Progenitor cell of endocrine pancreas (in vitro differentiated cells): Measurements from ENCODE around the gene TMEM92. TPM values are rescaled to one million over a fixed set of nuclear protein-coding genes. Genes with fewer than 3 reads are reported as not detected.
"Not testable (repeated sequence)": the region's sequence is repeated elsewhere in the genome, so short reads cannot be mapped to it uniquely, and the experiment has no call there.

Experiments used
- DNase-seq: peaks from one replicate; pipeline ENCODE4 v3.0.0; 2021; ENCODE audit warnings: low spot score; ENCODE audit not compliant: unreplicated experiment
- H3K27ac Mint-ChIP-seq: 2 replicates; pipeline ENCODE4 v1.8.0; 2021; ENCODE audit warnings: mild to moderate bottlenecking, moderate library complexity, mixed read lengths
- H3K27me3 Mint-ChIP-seq: 2 replicates; pipeline ENCODE4 v1.8.0; 2021; ENCODE audit warnings: mixed read lengths
- H3K36me3 Mint-ChIP-seq: 2 replicates; pipeline ENCODE4 v1.8.0; 2022; ENCODE audit warnings: mixed read lengths; ENCODE audit not compliant: insufficient read depth
- H3K4me1 Mint-ChIP-seq: 2 replicates; pipeline ENCODE4 v1.8.0; 2021; ENCODE audit warnings: low read depth, mixed read lengths
- H3K4me3 Mint-ChIP-seq: 2 replicates; pipeline ENCODE4 v1.8.0; 2021; ENCODE audit warnings: low read depth, mild to moderate bottlenecking, moderate library complexity, mixed read lengths
- H3K9me3 Mint-ChIP-seq: 2 replicates; pipeline ENCODE4 v1.8.0; 2021; ENCODE audit warnings: low read depth, mixed read lengths
- CTCF ChIP-seq: fragments of 200-600 bp; sonication (generic); IDR thresholded peaks from one replicate; pipeline ENCODE4 v1.5.0; 2021; ENCODE audit warnings: antibody characterized with exemption, mild to moderate bottlenecking; ENCODE audit not compliant: unreplicated experiment
- total RNA-seq: library from RNA; stranded (reverse); gene quantifications from 2 replicates; pipeline ENCODE4 v1.2.1, GENCODE V29; 2021

TMEM92 gene
- total RNA-seq, 1 donor from 2014 or later, result 7.4 TPM

GRCh38 chr17:50311112-50311460 lies 36.8 kb downstream of the TMEM92 start:
- H3K27me3 Mint-ChIP-seq, result peaks cover 28% of the 10 kb centered on the region
- H3K27ac Mint-ChIP-seq, result no peak overlapping the region
- DNase-seq, result no peak
- no peaks in the 10 kb centered on the region for H3K9me3 Mint-ChIP-seq
- no peaks in the 10 kb centered on the region for H3K4me1 Mint-ChIP-seq
- TF ChIP-seq CTCF, result no peak
- no peaks in the 10 kb centered on the region for H3K36me3 Mint-ChIP-seq
- H3K4me3 Mint-ChIP-seq, result no peak overlapping the region

GRCh38 chr17:50311483-50311882 lies 37.2 kb downstream of the TMEM92 start:
- Mint-ChIP-seq H3K36me3 (no peaks in the 10 kb centered on the region), H3K4me3 (no peak overlapping the region), H3K27me3 (peaks cover 28% of the 10 kb centered on the region), H3K27ac (no peak overlapping the region), H3K4me1 (no peaks in the 10 kb centered on the region), H3K9me3 (no peaks in the 10 kb centered on the region)
- no peak for TF ChIP-seq CTCF
- DNase-seq, result no peak

- no peak overlapping the region for H3K27ac Mint-ChIP-seq
- no peak overlapping the region for H3K4me3 Mint-ChIP-seq
- H3K27me3 Mint-ChIP-seq, result peaks cover 28% of the 10 kb centered on the region
- DNase-seq, result no peak
- no peaks in the 10 kb centered on the region for H3K36me3 Mint-ChIP-seq
- H3K4me1 Mint-ChIP-seq, result no peaks in the 10 kb centered on the region
- TF ChIP-seq CTCF, result no peak
- no peaks in the 10 kb centered on the region for H3K9me3 Mint-ChIP-seq
These were observed 38.0 kb downstream of the TMEM92 start for GRCh38 chr17:50312308-50312707.

GRCh38 chr17:50314456-50315011 lies 40.3 kb downstream of the TMEM92 start:
- no peaks in the 10 kb centered on the region for H3K9me3 Mint-ChIP-seq
- no peak overlapping the region for H3K4me3 Mint-ChIP-seq
- peaks cover 28% of the 10 kb centered on the region for H3K27me3 Mint-ChIP-seq
- no peaks in the 10 kb centered on the region for H3K4me1 Mint-ChIP-seq
- no peak for DNase-seq
- no peaks in the 10 kb centered on the region for H3K36me3 Mint-ChIP-seq
- H3K27ac Mint-ChIP-seq, result no peak overlapping the region
- no peak for TF ChIP-seq CTCF

GRCh38 chr17:50316016-50316587 lies 41.8 kb downstream of the TMEM92 start:
- peaks cover 20% of the 10 kb centered on the region for H3K27me3 Mint-ChIP-seq
- H3K27ac Mint-ChIP-seq, result no peak overlapping the region
- DNase-seq, result no peak
- H3K4me1 Mint-ChIP-seq, result no peaks in the 10 kb centered on the region
- H3K9me3 Mint-ChIP-seq, result no peaks in the 10 kb centered on the region
- no peaks in the 10 kb centered on the region for H3K36me3 Mint-ChIP-seq
- no peak for TF ChIP-seq CTCF
- no peak overlapping the region for H3K4me3 Mint-ChIP-seq

- not testable (repeated sequence) for H3K9me3 Mint-ChIP-seq, H3K27ac Mint-ChIP-seq, H3K36me3 Mint-ChIP-seq, H3K4me1 Mint-ChIP-seq, H3K4me3 Mint-ChIP-seq, DNase-seq
- peaks cover 16% of the 10 kb centered on the region for H3K27me3 Mint-ChIP-seq
These were observed 42.4 kb downstream of the TMEM92 start for GRCh38 chr17:50316660-50317059.
